BJ (cell line): ENCODE results near the gene PRKACB. TPM values are rescaled to one million over a fixed set of nuclear protein-coding genes. Genes with fewer than 3 reads are reported as not detected.
"Not testable (repeated sequence)": the region's sequence is repeated elsewhere in the genome, so short reads cannot be mapped to it uniquely, and the experiment has no call there.

Source experiments
- CTCF ChIA-PET: fragments of 350-600 bp; formaldehyde crosslinking; extraction: SDS; loops from one replicate; lab custom pipeline; 2021; ENCODE audit warnings: antibody characterized with exemption, inconsistent platforms; lab: Yijun Ruan, JAX
- POLR2A ChIA-PET: fragments of 300-600 bp; sonication (Branson Sonifier 250); formaldehyde crosslinking; extraction: SDS; loops from one replicate; lab custom pipeline; 2021; ENCODE audit warnings: antibody characterized with exemption; lab: Charles Lee
- DNase-seq: peaks from one replicate; pipeline ENCODE4 v3.0.0-alpha.2; 2011; ENCODE audit warnings: low read depth
- H3K27me3 ChIP-seq: 2 replicates; pipeline ENCODE4 v1.6.0; 2011; ENCODE audit warnings: low read length; ENCODE audit not compliant: control insufficient read depth, insufficient read depth
- H3K36me3 ChIP-seq: 2 replicates; pipeline ENCODE4 v1.5.1; 2011; ENCODE audit warnings: low read length; ENCODE audit not compliant: control insufficient read depth, insufficient read depth
- H3K4me3 ChIP-seq: 2 replicates; pipeline ENCODE4 v1.5.1; 2011; ENCODE audit warnings: low read depth, mild to moderate bottlenecking, control low read depth, low read length
- polyA plus RNA-seq: library from polyadenylated mRNA; depleted of rRNA; stranded (reverse); fragments of >200 nt; gene quantifications from 2 replicates; pipeline ENCODE4 v1.2.3, GENCODE V29; 2011
- TF ChIP-seq, protein P1 (sequence below): IDR thresholded peaks from 2 replicates; pipeline ENCODE4 v1.5.1; 2011; ENCODE audit warnings: low read depth, mild to moderate bottlenecking, control low read depth, inconsistent platforms, low read length, moderate library complexity; ENCODE audit not compliant: insufficient read depth

Gene PRKACB
- polyA plus RNA-seq, 1 experiment: 8.4 TPM

DNA sequence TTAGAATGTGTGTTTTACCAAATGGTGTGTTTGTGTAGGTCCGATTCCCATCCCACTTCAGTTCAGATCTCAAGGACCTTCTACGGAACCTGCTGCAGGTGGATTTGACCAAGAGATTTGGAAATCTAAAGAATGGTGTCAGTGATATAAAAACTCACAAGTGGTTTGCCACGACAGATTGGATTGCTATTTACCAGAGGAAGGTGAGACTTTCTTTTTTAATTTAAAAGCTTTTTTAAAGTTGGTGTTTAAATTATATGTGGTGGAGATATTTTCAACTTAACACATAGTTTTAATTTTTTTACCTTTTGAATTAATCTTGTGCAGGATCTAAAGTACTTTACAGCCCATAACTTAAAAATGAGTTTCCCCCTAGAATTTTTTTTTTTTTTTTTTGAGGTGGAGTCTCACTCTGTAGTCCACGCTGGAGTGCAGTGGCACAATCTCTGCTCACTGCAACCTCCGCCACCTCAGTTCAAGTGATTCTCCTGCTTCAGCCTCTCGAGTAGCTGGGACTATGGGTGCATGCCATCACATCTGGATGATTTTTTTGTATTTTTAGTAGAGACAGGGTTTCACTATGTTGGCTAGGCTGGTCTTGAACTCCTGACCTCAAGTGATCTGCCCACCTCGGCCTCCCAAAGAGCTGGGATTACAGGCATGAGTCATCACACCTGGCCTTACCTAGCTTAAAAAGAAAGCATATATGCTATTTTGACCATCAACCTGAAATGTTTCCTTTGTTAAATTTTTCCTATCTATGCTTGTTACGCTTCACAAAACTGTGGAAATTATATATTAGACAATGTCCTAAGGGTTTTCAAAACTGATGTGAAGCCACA is 70.3 kb downstream of the PRKACB start:
- CTCF ChIA-PET: no interaction called here
- POLR2A ChIA-PET: no interaction called here
- TF ChIP-seq, protein P1, sequence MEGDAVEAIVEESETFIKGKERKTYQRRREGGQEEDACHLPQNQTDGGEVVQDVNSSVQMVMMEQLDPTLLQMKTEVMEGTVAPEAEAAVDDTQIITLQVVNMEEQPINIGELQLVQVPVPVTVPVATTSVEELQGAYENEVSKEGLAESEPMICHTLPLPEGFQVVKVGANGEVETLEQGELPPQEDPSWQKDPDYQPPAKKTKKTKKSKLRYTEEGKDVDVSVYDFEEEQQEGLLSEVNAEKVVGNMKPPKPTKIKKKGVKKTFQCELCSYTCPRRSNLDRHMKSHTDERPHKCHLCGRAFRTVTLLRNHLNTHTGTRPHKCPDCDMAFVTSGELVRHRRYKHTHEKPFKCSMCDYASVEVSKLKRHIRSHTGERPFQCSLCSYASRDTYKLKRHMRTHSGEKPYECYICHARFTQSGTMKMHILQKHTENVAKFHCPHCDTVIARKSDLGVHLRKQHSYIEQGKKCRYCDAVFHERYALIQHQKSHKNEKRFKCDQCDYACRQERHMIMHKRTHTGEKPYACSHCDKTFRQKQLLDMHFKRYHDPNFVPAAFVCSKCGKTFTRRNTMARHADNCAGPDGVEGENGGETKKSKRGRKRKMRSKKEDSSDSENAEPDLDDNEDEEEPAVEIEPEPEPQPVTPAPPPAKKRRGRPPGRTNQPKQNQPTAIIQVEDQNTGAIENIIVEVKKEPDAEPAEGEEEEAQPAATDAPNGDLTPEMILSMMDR: no peak
- H3K36me3 ChIP-seq: no peaks in the 10 kb centered on the region; the same call in 1 of the 2 replicates
- H3K27me3 ChIP-seq: no peaks in the 10 kb centered on the region
- H3K4me3 ChIP-seq: no peak overlapping the region
- no peak for DNase-seq

DNA sequence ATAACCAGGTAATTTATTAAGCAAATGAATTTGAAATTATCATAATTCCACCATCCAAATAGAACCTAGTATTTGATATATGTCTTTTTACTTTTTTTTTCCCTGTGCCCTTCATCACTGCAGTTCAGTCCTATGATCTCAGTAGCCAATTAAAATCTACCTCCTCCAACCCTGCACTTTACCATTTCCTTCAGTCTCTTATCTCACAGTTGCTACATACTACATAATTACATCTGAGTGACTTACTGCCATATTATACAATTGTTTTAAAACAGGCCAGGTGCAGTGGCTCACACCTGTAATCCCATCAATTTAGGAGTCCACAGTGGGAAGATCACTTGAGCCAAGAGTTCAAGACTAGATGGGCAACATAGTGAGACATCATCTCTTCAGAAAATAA is 73.2 kb downstream of the PRKACB start:
- Histone ChIP-seq H3K36me3 (no peaks in the 10 kb centered on the region; the same call in 1 of the 2 replicates), H3K27me3 (no peaks in the 10 kb centered on the region), H3K4me3 (no peak overlapping the region)
- ChIA-PET CTCF (no interaction called here), POLR2A (no interaction called here)
- no peak for DNase-seq
- TF ChIP-seq, protein P1: no peak

DNA sequence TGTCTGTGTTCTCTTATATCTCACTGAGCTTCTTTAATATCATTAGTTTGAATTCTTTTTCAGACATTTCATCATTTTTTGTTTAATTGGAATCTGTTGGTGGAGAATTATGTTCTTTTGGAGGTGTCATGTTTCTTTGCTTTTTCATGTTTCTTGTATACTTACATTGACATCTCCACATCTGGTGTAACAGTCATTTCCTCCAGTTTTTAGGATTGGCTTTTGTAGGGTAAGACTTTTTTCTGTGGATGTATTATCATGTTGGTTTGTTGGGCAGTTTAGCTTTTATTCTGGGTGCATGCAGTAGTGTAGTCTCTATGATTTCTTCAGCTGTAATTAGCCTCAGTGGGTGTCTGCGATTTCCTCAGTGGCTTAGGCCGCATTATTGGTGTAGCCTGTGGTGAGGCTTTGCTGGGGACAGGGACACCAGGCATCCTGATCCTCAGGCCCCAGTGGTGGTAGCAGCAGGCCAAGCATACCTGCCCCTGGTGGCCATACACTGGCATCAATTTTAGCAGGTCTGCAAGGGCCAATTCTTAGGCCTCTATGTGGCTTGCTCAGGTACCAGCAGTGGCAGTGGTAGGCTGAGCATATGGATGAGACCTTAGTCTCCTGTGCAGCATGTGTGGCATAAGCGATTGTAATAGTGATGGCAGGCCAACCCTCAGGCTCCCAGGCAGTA is 79.8 kb downstream of the PRKACB start:
- no peaks in the 10 kb centered on the region for H3K36me3 ChIP-seq
- TF ChIP-seq, protein P1: no peak
- ChIA-PET CTCF (no interaction called here), POLR2A (no interaction called here)
- DNase-seq: no peak
- H3K4me3 ChIP-seq: no peak overlapping the region
- H3K27me3 ChIP-seq: no peaks in the 10 kb centered on the region

GRCh38 chr1:84224905-84225304 is 80.8 kb downstream of the PRKACB start:
- ChIA-PET CTCF (no interaction called here), POLR2A (no interaction called here)
- no peaks in the 10 kb centered on the region for H3K27me3 ChIP-seq
- no peak for DNase-seq
- TF ChIP-seq, protein P1: no peak
- no peaks in the 10 kb centered on the region for H3K36me3 ChIP-seq
- no peak overlapping the region for H3K4me3 ChIP-seq

- TF ChIP-seq, protein P1: no peak
- H3K36me3 ChIP-seq: no peaks in the 10 kb centered on the region
- DNase-seq: no peak
- no peaks in the 10 kb centered on the region for H3K27me3 ChIP-seq
- POLR2A ChIA-PET: no interaction called here
- CTCF ChIA-PET: no interaction called here
- H3K4me3 ChIP-seq: no peak overlapping the region
Observed at GRCh38 chr1:84225646-84226045, 81.6 kb downstream of the PRKACB start.

- POLR2A ChIA-PET, DNase-seq, H3K27me3 ChIP-seq, CTCF ChIA-PET, H3K4me3 ChIP-seq, H3K36me3 ChIP-seq: not testable (repeated sequence)
Observed at GRCh38 chr1:84232676-84233075, 88.6 kb downstream of the PRKACB start.
